Measurements from ENCODE around the gene FZD10. TPM values are rescaled to one million over a fixed set of nuclear protein-coding genes. Genes with fewer than 3 reads are reported as not detected.

The FZD10 gene
- total RNA-seq, 3 donors from 2014 or later (not counting 1 experiment from before 2014, with no cell fraction given): not detected

- intact Hi-C loops (cut with micrococcal nuclease): no loop called here
- H3K27ac Mint-ChIP-seq: no peak overlapping the region
- Histone ChIP-seq H3K4me3 (ENCODE audit: low read length) (no peak overlapping the region), H3K4me1 (ENCODE audit: control insufficient read depth, insufficient read depth, low read length) (no peaks in the 10 kb centered on the region), H3K27me3 (ENCODE audit: control insufficient read depth, insufficient read depth, low read length) (no peaks in the 10 kb centered on the region), H3K36me3 (ENCODE audit: control insufficient read depth, insufficient read depth, low read length) (no peaks in the 10 kb centered on the region), H3K9me3 (ENCODE audit: control insufficient read depth, insufficient read depth, low read length) (no peaks in the 10 kb centered on the region), H3K27ac (ENCODE audit: low read length) (no peak overlapping the region)
- no peak for TF ChIP-seq CTCF (IDR thresholded peaks at IDR 0.05)
- peaks cover 0 to 9% of the 10 kb centered on the region in 2 donors for H3K27me3 Mint-ChIP-seq (ENCODE audit: low read depth in 2 of 2)
- ATAC-seq: peak in 1 of 3 donors; percentile 21
- 91% methylated on average over 30 of the region's 30 CpGs for WGBS (ENCODE audit: insufficient coverage)
- no peak for DNase-seq
- no peaks in the 10 kb centered on the region for H3K4me1 Mint-ChIP-seq
- no peak overlapping the region for H3K4me3 Mint-ChIP-seq
- peaks cover 0 to 2% of the 10 kb centered on the region in 2 donors for H3K9me3 Mint-ChIP-seq
- no peaks in the 10 kb centered on the region for H3K36me3 Mint-ChIP-seq
These were observed 23.5 kb downstream of the FZD10 start for GRCh38 chr12:130185455-130186391.

- peaks cover 0 to 8% of the 10 kb centered on the region in 2 donors for H3K27me3 Mint-ChIP-seq (ENCODE audit: low read depth in 2 of 2)
- WGBS (ENCODE audit: insufficient coverage): 52% methylated on average over 9 of the region's 13 CpGs
These were observed 24.5 kb downstream of the FZD10 start for GRCh38 chr12:130186651-130187268.

GRCh38 chr12:130192642-130193345 is 30.5 kb downstream of the FZD10 start:
- no peaks in the 10 kb centered on the region for H3K27me3 Mint-ChIP-seq (ENCODE audit: low read depth in 2 of 2)
- no peak overlapping the region for H3K27ac ChIP-seq (ENCODE audit: low read length)
- DNase-seq (no peak), ATAC-seq (no peak)
- no peak overlapping the region for H3K4me3 Mint-ChIP-seq
- H3K4me1 Mint-ChIP-seq: no peaks in the 10 kb centered on the region
- H3K27me3 ChIP-seq (ENCODE audit: control insufficient read depth, insufficient read depth, low read length): no peaks in the 10 kb centered on the region
- no peak overlapping the region for H3K4me3 ChIP-seq (ENCODE audit: low read length)
- H3K36me3 ChIP-seq (ENCODE audit: control insufficient read depth, insufficient read depth, low read length): no peaks in the 10 kb centered on the region
- no peaks in the 10 kb centered on the region for H3K36me3 Mint-ChIP-seq
- no peak for TF ChIP-seq CTCF (IDR thresholded peaks at IDR 0.05)
- H3K4me1 ChIP-seq (ENCODE audit: control insufficient read depth, insufficient read depth, low read length): no peaks in the 10 kb centered on the region
- intact Hi-C loops (cut with micrococcal nuclease): no loop called here
- no peak overlapping the region for H3K27ac Mint-ChIP-seq
- peaks cover 0 to 2% of the 10 kb centered on the region in 2 donors for H3K9me3 Mint-ChIP-seq
- 79% methylated on average over 19 of the region's 19 CpGs for WGBS (ENCODE audit: insufficient coverage)
- no peaks in the 10 kb centered on the region for H3K9me3 ChIP-seq (ENCODE audit: control insufficient read depth, insufficient read depth, low read length)

More at GRCh38 chr12:130186651-130187268, 24.5 kb downstream of the FZD10 start:
- Mint-ChIP-seq H3K4me3 (no peak overlapping the region), H3K9me3 (peaks cover 0 to under 1% of the 10 kb centered on the region in 2 donors), H3K27ac (no peak overlapping the region), H3K4me1 (no peaks in the 10 kb centered on the region), H3K36me3 (no peaks in the 10 kb centered on the region)
- Histone ChIP-seq H3K36me3 (ENCODE audit: control insufficient read depth, insufficient read depth, low read length) (no peaks in the 10 kb centered on the region), H3K4me1 (ENCODE audit: control insufficient read depth, insufficient read depth, low read length) (no peaks in the 10 kb centered on the region), H3K9me3 (ENCODE audit: control insufficient read depth, insufficient read depth, low read length) (no peaks in the 10 kb centered on the region), H3K4me3 (ENCODE audit: low read length) (no peak overlapping the region), H3K27ac (ENCODE audit: low read length) (no peak overlapping the region), H3K27me3 (ENCODE audit: control insufficient read depth, insufficient read depth, low read length) (no peaks in the 10 kb centered on the region)
- no peak for DNase-seq
- no peak for TF ChIP-seq CTCF (IDR thresholded peaks at IDR 0.05)
- ATAC-seq: no peak
- intact Hi-C loops (cut with micrococcal nuclease): no loop called here
